ENCODE results near the gene CREM.

Gene CREM

GRCh38 chr10:35223016-35223415 lies 96.4 kb downstream of the CREM start:
- no peak for DNase-seq

GRCh38 chr10:35224045-35224740 lies 97.5 kb downstream of the CREM start:
- no peak for DNase-seq

- no peak for DNase-seq
Observed at GRCh38 chr10:35225204-35225603, 98.6 kb downstream of the CREM start.

- no peak for DNase-seq
Observed at GRCh38 chr10:35226507-35226906, 99.9 kb downstream of the CREM start.

- DNase-seq: no peak
Observed at GRCh38 chr10:35228058-35228457, 101.4 kb downstream of the CREM start.

- no peak for DNase-seq
Observed at GRCh38 chr10:35231646-35232045, 105.0 kb downstream of the CREM start.

GRCh38 chr10:35232527-35232926 lies 105.9 kb downstream of the CREM start:
- no peak for DNase-seq

- no peak for DNase-seq
Observed at GRCh38 chr10:35234073-35234472, 107.4 kb downstream of the CREM start.

GRCh38 chr10:35236739-35237138 lies 110.1 kb downstream of the CREM start:
- DNase-seq: no peak

- no peak for DNase-seq
Observed at GRCh38 chr10:35237766-35238512, 111.3 kb downstream of the CREM start.

GRCh38 chr10:35244549-35244948 lies 117.9 kb downstream of the CREM start:
- DNase-seq: no peak

- DNase-seq: no peak
Observed at GRCh38 chr10:35246770-35247343, 120.2 kb downstream of the CREM start.

GRCh38 chr10:35251373-35252100 lies 124.9 kb downstream of the CREM start:
- DNase-seq: no peak

GRCh38 chr10:35257057-35257983 lies 130.7 kb downstream of the CREM start:
- DNase-seq: no peak

- peak; percentile 44 for DNase-seq
Observed at GRCh38 chr10:35259769-35260397, 133.2 kb downstream of the CREM start.

- DNase-seq: no peak
Observed at GRCh38 chr10:35262436-35262835, 135.8 kb downstream of the CREM start.
